ENCODE measurements around the gene HPSE2.

The HPSE2 gene

GRCh38 chr10:98950106-98950505, 285.5 kb downstream of the HPSE2 start:
- no peak for TF ChIP-seq CTCF (IDR thresholded peaks at IDR 0.05; ENCODE audit: borderline replicate concordance, insufficient read depth, low read depth, low read length)
- no peak overlapping the region for H3K4me3 ChIP-seq (ENCODE audit: low read depth, low read length)

GRCh38 chr10:98949306-98949705, 286.3 kb downstream of the HPSE2 start:
- no peak overlapping the region for H3K4me3 ChIP-seq (ENCODE audit: low read depth, low read length)
- TF ChIP-seq CTCF (IDR thresholded peaks at IDR 0.05; ENCODE audit: borderline replicate concordance, insufficient read depth, low read depth, low read length): no peak

- no peak overlapping the region for H3K4me3 ChIP-seq (ENCODE audit: low read depth, low read length)
- no peak for TF ChIP-seq CTCF (IDR thresholded peaks at IDR 0.05; ENCODE audit: borderline replicate concordance, insufficient read depth, low read depth, low read length)
Observed at GRCh38 chr10:98943681-98944080, 292.0 kb downstream of the HPSE2 start.

- no peak for TF ChIP-seq CTCF (IDR thresholded peaks at IDR 0.05; ENCODE audit: borderline replicate concordance, insufficient read depth, low read depth, low read length)
- H3K4me3 ChIP-seq (ENCODE audit: low read depth, low read length): no peak overlapping the region
Observed at GRCh38 chr10:98929709-98930108, 305.9 kb downstream of the HPSE2 start.

GRCh38 chr10:98925651-98926050, 310.0 kb downstream of the HPSE2 start:
- no peak for TF ChIP-seq CTCF (IDR thresholded peaks at IDR 0.05; ENCODE audit: borderline replicate concordance, insufficient read depth, low read depth, low read length)
- H3K4me3 ChIP-seq (ENCODE audit: low read depth, low read length): no peak overlapping the region

- no peak overlapping the region for H3K4me3 ChIP-seq (ENCODE audit: low read depth, low read length)
- no peak for TF ChIP-seq CTCF (IDR thresholded peaks at IDR 0.05; ENCODE audit: borderline replicate concordance, insufficient read depth, low read depth, low read length)
Observed at GRCh38 chr10:98924526-98924925, 311.1 kb downstream of the HPSE2 start.

GRCh38 chr10:98921316-98921715, 314.3 kb downstream of the HPSE2 start:
- H3K4me3 ChIP-seq (ENCODE audit: low read depth, low read length): no peak overlapping the region
- TF ChIP-seq CTCF (IDR thresholded peaks at IDR 0.05; ENCODE audit: borderline replicate concordance, insufficient read depth, low read depth, low read length): no peak
